Mesenchymal stem cell (in vitro differentiated cells and primary cell): ENCODE data around the gene TMEM37.

Source experiments
- DNase-seq: peaks from one replicate; pipeline ENCODE4 v3.0.0-alpha.2; 2013
- H2AFZ ChIP-seq: one replicate; pipeline ENCODE4 v1.6.1; 2013; ENCODE audit warnings: low read depth, mild to moderate bottlenecking, control low read depth, inconsistent platforms, low read length, moderate library complexity
- H2AK5ac ChIP-seq: 2 replicates; pipeline ENCODE4 v1.6.1; 2013; ENCODE audit warnings: low read length, moderate library complexity, mild to moderate bottlenecking, inconsistent platforms; ENCODE audit not compliant: severe bottlenecking
- H2BK120ac ChIP-seq: one replicate; pipeline ENCODE4 v1.6.1; 2013; ENCODE audit warnings: low read depth, mild to moderate bottlenecking, inconsistent platforms, low read length, moderate library complexity
- H2BK12ac ChIP-seq, 2 experiments: one replicate each; pipeline ENCODE4 v1.6.1; 2013; ENCODE audit warnings: inconsistent platforms in 2 of 2, low read length in 2 of 2, mild to moderate bottlenecking in 2 of 2, moderate library complexity in 2 of 2, control low read depth in 1 of 2
- H2BK15ac ChIP-seq: one replicate; pipeline ENCODE4 v1.6.1; 2013; ENCODE audit warnings: mild to moderate bottlenecking, low read depth, inconsistent platforms; ENCODE audit not compliant: poor library complexity, severe bottlenecking
- H2BK5ac ChIP-seq: 2 replicates; pipeline ENCODE4 v1.6.1; 2013; ENCODE audit warnings: low read depth, mild to moderate bottlenecking, low read length, control low read depth, inconsistent platforms; ENCODE audit not compliant: poor library complexity, severe bottlenecking
- H3K14ac ChIP-seq, 2 experiments: one replicate each; pipeline ENCODE4 v1.6.1; 2013; ENCODE audit warnings: inconsistent platforms in 2 of 2, low read length in 2 of 2, control low read depth in 1 of 2, mild to moderate bottlenecking in 1 of 2, moderate library complexity in 1 of 2
- H3K18ac ChIP-seq, 2 experiments: one replicate each; pipeline ENCODE4 v1.6.1; 2013; ENCODE audit warnings: inconsistent platforms in 2 of 2, low read length in 2 of 2, control low read depth in 1 of 2, low read depth in 1 of 2, mild to moderate bottlenecking in 1 of 2
- H3K23ac ChIP-seq, 2 experiments: one replicate each; pipeline ENCODE4 v1.6.1; 2013; ENCODE audit warnings: inconsistent platforms in 2 of 2, low read length in 2 of 2, mild to moderate bottlenecking in 2 of 2, moderate library complexity in 2 of 2, control low read depth in 1 of 2
- H3K27ac ChIP-seq: 2 replicates; pipeline ENCODE4 v1.5.1; 2013; ENCODE audit warnings: mild to moderate bottlenecking, moderate library complexity, low read length, control low read depth, inconsistent platforms; ENCODE audit not compliant: poor library complexity, severe bottlenecking
- H3K27me3 ChIP-seq, 2 experiments: 2 replicates each; pipeline versions ENCODE4 v1.6.1 to v1.7.0; 2013; ENCODE audit warnings: low read length in 2 of 2, mild to moderate bottlenecking in 2 of 2, moderate library complexity in 2 of 2, control low read depth in 1 of 2, inconsistent platforms in 1 of 2; ENCODE audit not compliant: control insufficient read depth in 1 of 2, insufficient read depth in 1 of 2
- H3K36me3 ChIP-seq, 2 experiments: 2 replicates each; pipeline versions ENCODE4 v1.6.1 to v1.7.0; 2013; ENCODE audit warnings: low read length in 2 of 2, control low read depth in 1 of 2, inconsistent platforms in 1 of 2, low read depth in 1 of 2, mild to moderate bottlenecking in 1 of 2; ENCODE audit not compliant: insufficient read depth in 2 of 2, control insufficient read depth in 1 of 2
- H3K4ac ChIP-seq, 2 experiments: one replicate each; pipeline ENCODE4 v1.6.1; 2013; ENCODE audit warnings: inconsistent platforms in 2 of 2, low read length in 2 of 2, mild to moderate bottlenecking in 2 of 2, moderate library complexity in 2 of 2, control low read depth in 1 of 2, low read depth in 1 of 2
- H3K4me1 ChIP-seq: 2 replicates; pipeline ENCODE4 v1.6.1; 2013; ENCODE audit warnings: low read depth, low read length, control low read depth; ENCODE audit not compliant: control insufficient read depth, insufficient read depth
- H3K4me2 ChIP-seq: 2 replicates; pipeline ENCODE4 v1.6.1; 2013; ENCODE audit warnings: low read length, mild to moderate bottlenecking, inconsistent platforms; ENCODE audit not compliant: poor library complexity, severe bottlenecking
- H3K4me3 ChIP-seq, 2 experiments: 2 replicates each; pipeline versions ENCODE4 v1.5.1 to v1.7.0; 2013; ENCODE audit warnings: low read length in 2 of 2, mild to moderate bottlenecking in 2 of 2, control low read depth in 1 of 2, low read depth in 1 of 2; ENCODE audit not compliant: insufficient read depth in 1 of 2
- H3K79me1 ChIP-seq: replicated peaks from 2 replicates; pipeline ENCODE4 v1.6.1; 2013; ENCODE audit warnings: mild to moderate bottlenecking, control low read depth, low read length, inconsistent platforms; ENCODE audit not compliant: poor library complexity, severe bottlenecking
- H3K9ac ChIP-seq: 2 replicates; pipeline ENCODE4 v1.7.0; 2013; ENCODE audit warnings: mild to moderate bottlenecking, low read length, moderate library complexity
- H3K9me3 ChIP-seq: 2 replicates; pipeline ENCODE4 v1.7.0; 2013; ENCODE audit warnings: mild to moderate bottlenecking, low read length; ENCODE audit not compliant: control insufficient read depth
- H4K8ac ChIP-seq: one replicate; pipeline ENCODE4 v1.6.1; 2013; ENCODE audit warnings: inconsistent platforms, mild to moderate bottlenecking, low read length, moderate library complexity
- H4K91ac ChIP-seq: one replicate; pipeline ENCODE4 v1.6.1; 2013; ENCODE audit warnings: mild to moderate bottlenecking, low read length, inconsistent platforms
- WGBS: methylation state at CpG from one replicate; pipeline ENCODE4 v1.1.7; 2013; ENCODE audit warnings: mixed read lengths; 5-methylcytosine and 5-hydroxymethylcytosine counted together

The TMEM37 gene

GRCh38 chr2:119434664-119435063 is 3.0 kb downstream of the TMEM37 start:
- no peak overlapping the region for H2AFZ ChIP-seq
- no peak overlapping the region for H3K4me3 ChIP-seq
- no peak overlapping the region for H2BK12ac ChIP-seq
- no peak overlapping the region for H3K9ac ChIP-seq
- 93% methylated on average over 6 of the region's 6 CpGs for WGBS
- H3K79me1 ChIP-seq = peaks cover 25% of the 10 kb centered on the region
- H3K27me3 ChIP-seq = peaks cover 0 to 52% of the 10 kb centered on the region in 2 experiments
- H2BK5ac ChIP-seq = no peak overlapping the region
- no peak for DNase-seq
- H4K8ac ChIP-seq = no peak overlapping the region
- H3K4me2 ChIP-seq = no peak overlapping the region
- no peak overlapping the region for H3K18ac ChIP-seq
- H2AK5ac ChIP-seq = peak overlapping the region; percentile 7
- H3K4ac ChIP-seq = no peak overlapping the region
- peaks cover 0 to 25% of the 10 kb centered on the region in 2 experiments for H3K36me3 ChIP-seq
- no peak overlapping the region for H4K91ac ChIP-seq
- no peak overlapping the region for H2BK15ac ChIP-seq
- no peak overlapping the region for H3K14ac ChIP-seq
- no peaks in the 10 kb centered on the region for H3K9me3 ChIP-seq
- no peak overlapping the region for H2BK120ac ChIP-seq
- H3K4me1 ChIP-seq = peaks cover 74% of the 10 kb centered on the region
- H3K27ac ChIP-seq = no peak overlapping the region
- H3K23ac ChIP-seq = no peak overlapping the region

- Histone ChIP-seq H3K36me3 (peaks cover 0 to 31% of the 10 kb centered on the region in 2 experiments), H3K4ac (no peak overlapping the region), H3K4me2 (no peak overlapping the region), H3K27ac (no peak overlapping the region), H3K27me3 (peaks cover 0 to 50% of the 10 kb centered on the region in 2 experiments), H2AK5ac (peak overlapping the region; percentile 12), H3K79me1 (peaks cover 25% of the 10 kb centered on the region), H3K9ac (no peak overlapping the region), H2BK12ac (no peak overlapping the region), H2AFZ (no peak overlapping the region), H4K91ac (no peak overlapping the region), H3K9me3 (no peaks in the 10 kb centered on the region), H3K4me3 (no peak overlapping the region), H4K8ac (no peak overlapping the region), H2BK120ac (no peak overlapping the region), H2BK15ac (no peak overlapping the region), H2BK5ac (no peak overlapping the region), H3K14ac (no peak overlapping the region), H3K18ac (no peak overlapping the region), H3K23ac (no peak overlapping the region), H3K4me1 (peaks cover 74% of the 10 kb centered on the region)
- 88% methylated on average over 6 of the region's 6 CpGs for WGBS
- DNase-seq = no peak
Observed at GRCh38 chr2:119435081-119435952, 3.7 kb downstream of the TMEM37 start.

GRCh38 chr2:119435953-119436297 is 4.3 kb downstream of the TMEM37 start:
- H3K4me2 ChIP-seq = no peak overlapping the region
- no peak overlapping the region for H3K9ac ChIP-seq
- peaks cover 0 to 32% of the 10 kb centered on the region in 2 experiments for H3K36me3 ChIP-seq
- H2BK120ac ChIP-seq = no peak overlapping the region
- WGBS = 82% methylated on average over 7 of the region's 7 CpGs
- H2BK12ac ChIP-seq = no peak overlapping the region
- H3K79me1 ChIP-seq = peaks cover 25% of the 10 kb centered on the region
- no peak overlapping the region for H3K27ac ChIP-seq
- H3K14ac ChIP-seq = no peak overlapping the region
- peaks cover 70% of the 10 kb centered on the region for H3K4me1 ChIP-seq
- H3K4ac ChIP-seq = no peak overlapping the region
- H2BK5ac ChIP-seq = no peak overlapping the region
- no peak overlapping the region for H3K18ac ChIP-seq
- H3K9me3 ChIP-seq = no peaks in the 10 kb centered on the region
- H3K27me3 ChIP-seq = peaks cover 0 to 50% of the 10 kb centered on the region in 2 experiments
- no peak overlapping the region for H2BK15ac ChIP-seq
- H2AFZ ChIP-seq = no peak overlapping the region
- DNase-seq = no peak
- H4K91ac ChIP-seq = no peak overlapping the region
- peak overlapping the region; percentile 37 for H2AK5ac ChIP-seq
- no peak overlapping the region for H3K23ac ChIP-seq
- H4K8ac ChIP-seq = no peak overlapping the region
- no peak overlapping the region for H3K4me3 ChIP-seq

- WGBS = 96% methylated on average over 21 of the region's 22 CpGs
- H2BK15ac ChIP-seq = no peak overlapping the region
- peaks cover 25% of the 10 kb centered on the region for H3K79me1 ChIP-seq
- no peak overlapping the region for H4K91ac ChIP-seq
- H2AFZ ChIP-seq = no peak overlapping the region
- H2BK120ac ChIP-seq = no peak overlapping the region
- no peak overlapping the region for H3K4me2 ChIP-seq
- peaks cover 0 to 32% of the 10 kb centered on the region in 2 experiments for H3K36me3 ChIP-seq
- H3K9me3 ChIP-seq = no peaks in the 10 kb centered on the region
- H2BK5ac ChIP-seq = no peak overlapping the region
- H3K4me3 ChIP-seq = no peak overlapping the region
- no peak for DNase-seq
- H3K27me3 ChIP-seq = peaks cover 0 to 44% of the 10 kb centered on the region in 2 experiments
- no peak overlapping the region for H3K27ac ChIP-seq
- no peak overlapping the region for H2BK12ac ChIP-seq
- no peak overlapping the region for H3K18ac ChIP-seq
- H4K8ac ChIP-seq = no peak overlapping the region
- H3K23ac ChIP-seq = no peak overlapping the region
- H2AK5ac ChIP-seq = peak overlapping the region; percentile 67
- no peak overlapping the region for H3K14ac ChIP-seq
- H3K4ac ChIP-seq = no peak overlapping the region
- H3K4me1 ChIP-seq = peaks cover 68% of the 10 kb centered on the region
- no peak overlapping the region for H3K9ac ChIP-seq
Observed at GRCh38 chr2:119436993-119437772, 5.5 kb downstream of the TMEM37 start.
